ENCODE data around the gene IRGC.

DNA sequence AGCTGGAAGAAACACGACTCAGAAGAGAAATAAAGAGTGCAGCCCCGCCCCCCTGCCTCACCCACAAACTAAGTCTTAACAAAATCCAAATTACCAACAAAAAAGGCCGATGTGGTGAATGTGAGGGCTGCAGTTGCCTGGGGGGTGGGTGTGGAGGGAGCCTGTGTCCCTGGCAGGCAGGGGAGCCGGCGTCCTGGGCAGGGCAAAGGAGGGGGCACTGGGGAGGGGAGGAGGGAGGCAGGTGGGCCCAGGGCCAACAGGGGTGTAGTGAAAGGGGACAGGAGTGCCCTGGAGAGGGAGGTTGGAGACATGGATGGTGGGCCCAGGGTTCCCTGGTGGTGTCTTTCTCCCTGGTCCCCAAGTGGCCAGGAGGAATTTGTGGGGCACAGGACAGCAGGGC is 4.0 kb downstream of the IRGC start:
- TF ChIP-seq, protein P1, sequence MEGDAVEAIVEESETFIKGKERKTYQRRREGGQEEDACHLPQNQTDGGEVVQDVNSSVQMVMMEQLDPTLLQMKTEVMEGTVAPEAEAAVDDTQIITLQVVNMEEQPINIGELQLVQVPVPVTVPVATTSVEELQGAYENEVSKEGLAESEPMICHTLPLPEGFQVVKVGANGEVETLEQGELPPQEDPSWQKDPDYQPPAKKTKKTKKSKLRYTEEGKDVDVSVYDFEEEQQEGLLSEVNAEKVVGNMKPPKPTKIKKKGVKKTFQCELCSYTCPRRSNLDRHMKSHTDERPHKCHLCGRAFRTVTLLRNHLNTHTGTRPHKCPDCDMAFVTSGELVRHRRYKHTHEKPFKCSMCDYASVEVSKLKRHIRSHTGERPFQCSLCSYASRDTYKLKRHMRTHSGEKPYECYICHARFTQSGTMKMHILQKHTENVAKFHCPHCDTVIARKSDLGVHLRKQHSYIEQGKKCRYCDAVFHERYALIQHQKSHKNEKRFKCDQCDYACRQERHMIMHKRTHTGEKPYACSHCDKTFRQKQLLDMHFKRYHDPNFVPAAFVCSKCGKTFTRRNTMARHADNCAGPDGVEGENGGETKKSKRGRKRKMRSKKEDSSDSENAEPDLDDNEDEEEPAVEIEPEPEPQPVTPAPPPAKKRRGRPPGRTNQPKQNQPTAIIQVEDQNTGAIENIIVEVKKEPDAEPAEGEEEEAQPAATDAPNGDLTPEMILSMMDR (IDR thresholded peaks at IDR 0.05) = no peak
- TF ChIP-seq POLR2A (IDR thresholded peaks at IDR 0.05) = no peak
